ENCODE data around the gene TBC1D10A.

GRCh38 chr22:30373331-30374325 lies 46.9 kb upstream of the TBC1D10A start:
- TF ChIP-seq FOXM1 (IDR thresholded peaks at IDR 0.05; ENCODE audit: borderline replicate concordance, low read depth) = no peak
- no peak for TF ChIP-seq TEAD4 (IDR thresholded peaks at IDR 0.05)
- TF ChIP-seq CREB1 (IDR thresholded peaks at IDR 0.05; ENCODE audit: low read depth) = no peak
- TF ChIP-seq TAF1 (IDR thresholded peaks at IDR 0.05; ENCODE audit: low read depth) = no peak
- TF ChIP-seq EP300 (IDR thresholded peaks at IDR 0.05; ENCODE audit: borderline replicate concordance) = no peak
- TF ChIP-seq, protein P1, sequence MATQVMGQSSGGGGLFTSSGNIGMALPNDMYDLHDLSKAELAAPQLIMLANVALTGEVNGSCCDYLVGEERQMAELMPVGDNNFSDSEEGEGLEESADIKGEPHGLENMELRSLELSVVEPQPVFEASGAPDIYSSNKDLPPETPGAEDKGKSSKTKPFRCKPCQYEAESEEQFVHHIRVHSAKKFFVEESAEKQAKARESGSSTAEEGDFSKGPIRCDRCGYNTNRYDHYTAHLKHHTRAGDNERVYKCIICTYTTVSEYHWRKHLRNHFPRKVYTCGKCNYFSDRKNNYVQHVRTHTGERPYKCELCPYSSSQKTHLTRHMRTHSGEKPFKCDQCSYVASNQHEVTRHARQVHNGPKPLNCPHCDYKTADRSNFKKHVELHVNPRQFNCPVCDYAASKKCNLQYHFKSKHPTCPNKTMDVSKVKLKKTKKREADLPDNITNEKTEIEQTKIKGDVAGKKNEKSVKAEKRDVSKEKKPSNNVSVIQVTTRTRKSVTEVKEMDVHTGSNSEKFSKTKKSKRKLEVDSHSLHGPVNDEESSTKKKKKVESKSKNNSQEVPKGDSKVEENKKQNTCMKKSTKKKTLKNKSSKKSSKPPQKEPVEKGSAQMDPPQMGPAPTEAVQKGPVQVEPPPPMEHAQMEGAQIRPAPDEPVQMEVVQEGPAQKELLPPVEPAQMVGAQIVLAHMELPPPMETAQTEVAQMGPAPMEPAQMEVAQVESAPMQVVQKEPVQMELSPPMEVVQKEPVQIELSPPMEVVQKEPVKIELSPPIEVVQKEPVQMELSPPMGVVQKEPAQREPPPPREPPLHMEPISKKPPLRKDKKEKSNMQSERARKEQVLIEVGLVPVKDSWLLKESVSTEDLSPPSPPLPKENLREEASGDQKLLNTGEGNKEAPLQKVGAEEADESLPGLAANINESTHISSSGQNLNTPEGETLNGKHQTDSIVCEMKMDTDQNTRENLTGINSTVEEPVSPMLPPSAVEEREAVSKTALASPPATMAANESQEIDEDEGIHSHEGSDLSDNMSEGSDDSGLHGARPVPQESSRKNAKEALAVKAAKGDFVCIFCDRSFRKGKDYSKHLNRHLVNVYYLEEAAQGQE (IDR thresholded peaks at IDR 0.05; ENCODE audit: low read depth) = no peak
